Memory B cell (primary cell): ENCODE data around the gene PPM1K.
A peak's percentile ranks its signal among the peaks of the same experiment; 100 is the strongest.

ENCODE experiments used
- ATAC-seq: fragments of 150-1000 bp; cut with Tn5 transposase; 2 replicates; pipeline ENCODE4 v1.10.0; 2021; ENCODE audit warnings: low read depth, mild to moderate bottlenecking, moderate library complexity
- DNase-seq, 2 donors: peaks; one replicate each; pipeline ENCODE4 v3.0.0; 2022; ENCODE audit warnings: low spot score in 2 of 2
- H3K27ac Mint-ChIP-seq: one replicate; pipeline ENCODE4 v1.8.0; 2022; ENCODE audit warnings: mild to moderate bottlenecking, moderate library complexity, mixed read lengths
- H3K27me3 Mint-ChIP-seq: one replicate; pipeline ENCODE4 v1.8.0; 2022; ENCODE audit warnings: mixed read lengths
- H3K36me3 Mint-ChIP-seq: one replicate; pipeline ENCODE4 v1.8.0; 2022; ENCODE audit warnings: mild to moderate bottlenecking, mixed read lengths
- H3K4me1 Mint-ChIP-seq: one replicate; pipeline ENCODE4 v1.8.0; 2022; ENCODE audit warnings: mixed read lengths
- H3K4me3 Mint-ChIP-seq: one replicate; pipeline ENCODE4 v1.8.0; 2022; ENCODE audit warnings: mild to moderate bottlenecking, moderate library complexity, mixed read lengths
- H3K9me3 Mint-ChIP-seq: one replicate; pipeline ENCODE4 v1.8.0; 2022; ENCODE audit warnings: mixed read lengths

The PPM1K gene

DNA sequence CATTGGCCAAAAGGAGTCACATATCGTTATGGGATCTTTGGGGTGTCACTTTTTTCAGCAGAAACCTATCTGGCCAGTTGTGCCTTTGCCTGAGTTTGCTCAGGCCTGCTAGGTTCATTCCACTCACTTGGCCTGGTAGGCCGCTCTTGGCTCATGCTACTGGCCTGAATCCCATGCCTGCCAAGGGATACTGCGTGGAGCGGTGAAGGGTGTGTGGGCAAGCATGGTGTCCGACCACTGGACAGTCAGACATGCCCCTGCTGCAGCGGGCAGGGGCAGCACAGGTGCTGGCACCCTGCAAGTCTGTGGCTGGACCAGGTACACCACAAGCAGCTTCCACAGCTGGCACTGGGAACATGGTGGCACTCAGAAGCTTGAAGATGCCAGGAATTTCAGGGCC lies 11.3 kb upstream of the PPM1K start:
- no peak overlapping the region for H3K4me3 Mint-ChIP-seq
- DNase-seq = no peak
- no peaks in the 10 kb centered on the region for H3K27me3 Mint-ChIP-seq
- no peak for ATAC-seq
- no peaks in the 10 kb centered on the region for H3K9me3 Mint-ChIP-seq
- no peak overlapping the region for H3K27ac Mint-ChIP-seq
- no peaks in the 10 kb centered on the region for H3K4me1 Mint-ChIP-seq
- H3K36me3 Mint-ChIP-seq = no peaks in the 10 kb centered on the region

GRCh38 chr4:88291003-88291402 lies 6.6 kb upstream of the PPM1K start:
- H3K27me3 Mint-ChIP-seq = no peaks in the 10 kb centered on the region
- H3K27ac Mint-ChIP-seq = no peak overlapping the region
- DNase-seq (no peak), ATAC-seq (no peak)
- H3K36me3 Mint-ChIP-seq = no peaks in the 10 kb centered on the region
- no peaks in the 10 kb centered on the region for H3K9me3 Mint-ChIP-seq
- no peaks in the 10 kb centered on the region for H3K4me1 Mint-ChIP-seq
- no peak overlapping the region for H3K4me3 Mint-ChIP-seq

GRCh38 chr4:88286897-88287296 lies 2.5 kb upstream of the PPM1K start:
- no peak overlapping the region for H3K27ac Mint-ChIP-seq
- no peaks in the 10 kb centered on the region for H3K27me3 Mint-ChIP-seq
- no peaks in the 10 kb centered on the region for H3K36me3 Mint-ChIP-seq

GRCh38 chr4:88285235-88285653 lies 883 bp upstream of the PPM1K start:
- Mint-ChIP-seq H3K4me1 (peaks cover 27% of the 10 kb centered on the region), H3K9me3 (no peaks in the 10 kb centered on the region), H3K27me3 (no peaks in the 10 kb centered on the region), H3K36me3 (no peaks in the 10 kb centered on the region), H3K27ac (peak overlapping the region; percentile 92), H3K4me3 (peak overlapping the region; percentile 91)
- ATAC-seq (no peak), DNase-seq (no peak)

More at GRCh38 chr4:88286897-88287296, 2.5 kb upstream of the PPM1K start:
- no peak overlapping the region for H3K4me3 Mint-ChIP-seq
- DNase-seq (no peak), ATAC-seq (no peak)
- H3K9me3 Mint-ChIP-seq = no peaks in the 10 kb centered on the region
- peaks cover 16% of the 10 kb centered on the region for H3K4me1 Mint-ChIP-seq

GRCh38 chr4:88283661-88284438 lies 511 bp downstream of the PPM1K start:
- no peaks in the 10 kb centered on the region for H3K9me3 Mint-ChIP-seq
- peak; percentile 38 for ATAC-seq
- peak overlapping the region; percentile 91 for H3K4me3 Mint-ChIP-seq
- H3K27me3 Mint-ChIP-seq = no peaks in the 10 kb centered on the region
- peak overlapping the region; percentile 92 for H3K27ac Mint-ChIP-seq
- H3K4me1 Mint-ChIP-seq = peaks cover 36% of the 10 kb centered on the region
- H3K36me3 Mint-ChIP-seq = no peaks in the 10 kb centered on the region
- DNase-seq = peak; percentile 64 to 66

DNA sequence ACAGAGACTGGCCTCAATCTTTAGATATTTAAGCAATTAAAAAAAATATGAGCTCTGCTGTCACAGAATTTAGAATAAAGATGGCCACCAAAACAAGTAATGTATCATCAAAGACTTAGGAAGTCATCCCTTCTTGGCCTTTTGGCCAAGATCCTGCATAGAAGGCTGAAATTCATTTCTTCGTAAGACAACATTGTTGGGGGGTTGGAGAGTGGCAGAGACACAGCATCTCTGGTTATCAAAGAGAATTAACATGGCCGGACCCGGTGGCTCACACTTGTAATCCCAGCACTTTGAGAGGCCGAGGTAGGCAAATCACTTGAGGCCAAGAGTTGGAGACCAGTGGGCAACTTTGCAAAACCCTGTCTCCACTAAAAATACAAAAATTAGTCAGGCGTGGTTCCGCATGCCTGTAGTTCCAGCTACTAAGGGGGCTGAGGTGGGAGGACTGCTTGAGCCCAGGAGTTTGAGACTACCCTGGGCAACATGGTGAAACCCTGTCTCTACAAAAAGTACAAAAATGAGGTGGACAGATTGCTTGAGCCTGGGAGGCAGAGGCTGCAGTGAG lies 4.0 kb downstream of the PPM1K start:
- Mint-ChIP-seq H3K4me3 (peak overlapping the region; percentile 79), H3K36me3 (peaks cover 21% of the 10 kb centered on the region), H3K9me3 (no peaks in the 10 kb centered on the region)

DNA sequence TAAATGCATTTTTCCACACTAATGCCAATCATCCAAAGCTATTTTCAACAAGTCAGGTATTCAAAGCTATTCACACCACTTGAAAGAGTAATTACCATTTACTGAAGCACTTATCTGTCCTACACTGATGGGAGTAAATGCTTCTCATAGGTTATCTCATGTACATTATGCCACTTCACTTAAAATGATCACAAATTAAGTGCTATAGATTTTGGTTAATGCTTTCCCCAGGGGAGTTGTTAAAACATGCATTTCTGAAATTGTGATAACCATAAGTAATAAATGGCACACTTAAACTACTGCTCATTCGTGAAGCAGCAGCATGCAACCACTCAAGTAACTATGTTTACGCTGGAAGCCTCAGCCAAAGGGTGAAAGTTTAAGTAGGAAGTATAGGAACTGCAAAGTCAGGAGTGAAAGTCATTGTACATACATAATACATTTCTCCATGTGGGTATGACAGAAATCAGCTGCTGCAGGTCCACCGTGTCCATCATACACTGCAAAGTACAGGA lies 6.6 kb downstream of the PPM1K start:
- peak overlapping the region; percentile 44 for H3K4me3 Mint-ChIP-seq
- H3K36me3 Mint-ChIP-seq = peaks cover 27% of the 10 kb centered on the region
- no peaks in the 10 kb centered on the region for H3K9me3 Mint-ChIP-seq
- ATAC-seq (no peak), DNase-seq (no peak)
- H3K27ac Mint-ChIP-seq = peak overlapping the region; percentile 72
- no peaks in the 10 kb centered on the region for H3K27me3 Mint-ChIP-seq
- H3K4me1 Mint-ChIP-seq = peaks cover 58% of the 10 kb centered on the region

More for the DNA sequence above, 4.0 kb downstream of the PPM1K start:
- H3K27me3 Mint-ChIP-seq = no peaks in the 10 kb centered on the region
- DNase-seq = no peak
- no peak for ATAC-seq
- peaks cover 61% of the 10 kb centered on the region for H3K4me1 Mint-ChIP-seq
- H3K27ac Mint-ChIP-seq = peak overlapping the region; percentile 91

- H3K36me3 Mint-ChIP-seq = peaks cover 27% of the 10 kb centered on the region
- ATAC-seq (no peak), DNase-seq (no peak)
- H3K9me3 Mint-ChIP-seq = no peaks in the 10 kb centered on the region
- H3K27ac Mint-ChIP-seq = peak overlapping the region; percentile 72
- peaks cover 56% of the 10 kb centered on the region for H3K4me1 Mint-ChIP-seq
- H3K27me3 Mint-ChIP-seq = no peaks in the 10 kb centered on the region
- H3K4me3 Mint-ChIP-seq = peak overlapping the region; percentile 44
These were observed 7.2 kb downstream of the PPM1K start for GRCh38 chr4:88276952-88277710.

DNA sequence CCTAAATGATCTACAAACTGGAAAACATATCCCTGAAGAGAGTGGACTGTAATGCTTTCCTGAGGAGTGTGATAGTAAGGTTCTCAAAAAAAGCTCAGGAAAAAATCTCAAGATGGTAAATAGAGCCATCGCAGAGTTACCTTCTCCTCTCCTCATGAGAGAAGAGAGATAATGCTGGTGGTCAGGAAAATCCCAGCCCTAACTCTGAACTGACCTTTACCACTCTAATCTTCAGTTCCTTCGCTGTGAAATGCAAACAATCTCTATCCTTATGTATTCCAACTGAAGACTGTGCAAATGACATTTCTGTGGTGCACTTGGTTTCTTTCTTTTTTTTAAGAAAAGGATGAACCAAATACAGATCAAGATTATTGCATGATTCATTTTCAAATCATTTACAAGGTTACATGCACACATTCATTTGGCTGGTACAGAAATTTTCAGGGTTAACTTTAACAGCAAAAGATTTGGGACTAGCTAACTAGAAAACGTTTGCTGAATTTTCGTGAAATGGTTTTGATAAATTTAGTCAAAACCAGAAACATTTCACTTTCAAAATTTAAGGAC lies 8.3 kb downstream of the PPM1K start:
- Mint-ChIP-seq H3K9me3 (no peaks in the 10 kb centered on the region), H3K36me3 (peaks cover 28% of the 10 kb centered on the region), H3K4me1 (peaks cover 49% of the 10 kb centered on the region), H3K4me3 (peak overlapping the region; percentile 83), H3K27ac (peak overlapping the region; percentile 66), H3K27me3 (no peaks in the 10 kb centered on the region)
- ATAC-seq (no peak), DNase-seq (no peak)

- H3K9me3 Mint-ChIP-seq = no peaks in the 10 kb centered on the region
- ATAC-seq = peak; percentile 98
- H3K36me3 Mint-ChIP-seq = peaks cover 30% of the 10 kb centered on the region
- H3K27me3 Mint-ChIP-seq = no peaks in the 10 kb centered on the region
- peaks cover 47% of the 10 kb centered on the region for H3K4me1 Mint-ChIP-seq
- DNase-seq = peak in 1 of 2 donors; percentile 40
- H3K4me3 Mint-ChIP-seq = peak overlapping the region; percentile 83
- peak overlapping the region; percentile 66 for H3K27ac Mint-ChIP-seq
These were observed 8.8 kb downstream of the PPM1K start for GRCh38 chr4:88275516-88275915.

DNA sequence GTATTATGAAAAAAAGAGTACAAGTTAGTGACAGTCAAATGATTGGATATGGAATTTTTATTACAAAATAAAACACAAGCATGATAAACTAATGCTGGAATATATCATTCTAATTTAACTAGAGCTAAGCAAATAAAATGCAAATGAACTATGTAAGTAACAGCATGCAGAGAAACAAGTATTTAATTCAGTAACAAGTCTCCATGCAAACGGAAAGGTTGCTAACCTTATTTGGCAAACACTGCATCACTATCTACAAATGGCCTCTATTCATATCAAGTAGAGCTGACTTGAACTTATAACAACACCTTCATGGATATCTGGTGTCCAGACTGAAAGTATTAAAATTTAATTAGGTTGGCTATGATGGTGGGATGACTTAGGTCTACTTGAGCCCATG lies 15.4 kb downstream of the PPM1K start:
- Mint-ChIP-seq H3K4me3 (no peak overlapping the region), H3K27me3 (no peaks in the 10 kb centered on the region), H3K27ac (no peak overlapping the region), H3K4me1 (peaks cover 3% of the 10 kb centered on the region), H3K9me3 (no peaks in the 10 kb centered on the region), H3K36me3 (peaks cover 22% of the 10 kb centered on the region)
- ATAC-seq (no peak), DNase-seq (no peak)

- Mint-ChIP-seq H3K27me3 (no peaks in the 10 kb centered on the region), H3K27ac (no peak overlapping the region), H3K36me3 (peaks cover 32% of the 10 kb centered on the region), H3K4me1 (peaks cover 2% of the 10 kb centered on the region), H3K4me3 (no peak overlapping the region), H3K9me3 (no peaks in the 10 kb centered on the region)
- ATAC-seq = no peak
- no peak for DNase-seq
These were observed 20.0 kb downstream of the PPM1K start for GRCh38 chr4:88264336-88264735.

DNA sequence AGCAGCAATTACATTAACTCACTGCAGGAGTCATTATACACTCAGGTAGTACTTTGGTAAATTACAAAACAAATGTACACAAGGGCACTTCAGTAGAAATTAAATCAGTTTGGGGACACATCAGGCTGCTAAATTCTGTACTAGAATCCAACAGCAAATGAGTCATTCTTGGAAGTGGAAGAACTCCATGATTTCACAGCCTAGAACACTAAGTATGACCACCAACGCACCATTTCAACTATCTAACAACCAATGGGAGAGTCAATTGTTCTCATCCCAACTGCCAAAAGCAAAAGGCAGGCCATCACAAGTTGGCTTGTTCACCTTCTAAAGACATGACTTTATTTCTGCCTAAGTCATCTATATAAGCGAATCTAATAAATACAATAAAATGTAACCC lies 26.6 kb downstream of the PPM1K start:
- no peak overlapping the region for H3K4me3 Mint-ChIP-seq
- no peaks in the 10 kb centered on the region for H3K4me1 Mint-ChIP-seq
- H3K27ac Mint-ChIP-seq = no peak overlapping the region
- DNase-seq (no peak), ATAC-seq (no peak)
- H3K9me3 Mint-ChIP-seq = no peaks in the 10 kb centered on the region
- peaks cover 17% of the 10 kb centered on the region for H3K36me3 Mint-ChIP-seq
- no peaks in the 10 kb centered on the region for H3K27me3 Mint-ChIP-seq

- Mint-ChIP-seq H3K4me1 (peaks cover 3% of the 10 kb centered on the region), H3K27ac (no peak overlapping the region)
These were observed 29.2 kb downstream of the PPM1K start for GRCh38 chr4:88255111-88255510.

More at GRCh38 chr4:88255111-88255510, 29.2 kb downstream of the PPM1K start:
- Mint-ChIP-seq H3K9me3 (no peaks in the 10 kb centered on the region), H3K36me3 (peaks cover 5% of the 10 kb centered on the region), H3K4me3 (no peak overlapping the region), H3K27me3 (no peaks in the 10 kb centered on the region)
- ATAC-seq = no peak
- DNase-seq = no peak
